Measurements from ENCODE around the gene ABCG5.

The ABCG5 gene

DNA sequence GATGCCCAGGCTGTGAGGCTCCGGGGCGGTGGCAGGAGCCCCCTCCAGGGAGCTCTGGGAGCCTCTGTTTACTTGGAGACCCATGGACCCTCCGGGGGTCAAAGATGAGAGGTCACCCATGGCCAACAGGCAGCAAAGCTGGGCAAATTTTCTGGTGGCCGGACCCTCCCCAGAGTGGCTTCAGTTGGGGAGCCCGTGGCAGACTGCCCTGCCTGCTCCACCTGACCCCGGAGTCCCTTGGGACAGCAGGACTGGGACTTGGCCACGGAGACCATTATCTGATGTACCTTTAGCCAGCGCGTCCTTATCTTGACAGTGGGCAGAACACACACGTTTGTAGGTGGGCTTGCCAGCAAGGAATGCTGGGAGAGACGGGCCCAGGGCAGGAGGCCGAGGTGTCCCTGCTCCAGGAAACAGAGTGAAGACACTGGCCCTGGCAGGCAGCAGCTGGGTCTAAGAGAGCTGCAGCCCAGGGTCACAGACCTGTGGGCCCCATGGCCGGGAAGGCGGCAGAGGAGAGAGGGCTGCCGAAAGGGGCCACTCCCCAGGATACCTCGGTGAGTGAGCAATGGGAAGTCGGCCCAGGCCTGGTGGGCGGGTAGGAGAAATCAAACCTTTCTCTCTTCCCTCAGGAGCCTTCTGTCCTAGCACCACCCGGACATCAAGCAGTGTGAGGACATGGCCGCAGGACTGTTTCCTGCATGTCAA, at the start of gene ABCG5, which contains the start of gene ABCG8:
TSS of gene ABCG5 (minus strand) at position 280 of the 708 bp plus-strand sequence. CDS start at position 120, 160 bp downstream.
TSS of gene ABCG8 (plus strand) at position 412 of the 708 bp plus-strand sequence. CDS start at position 495, 83 bp downstream.
- DNase-seq, result no peak

- no peak for DNase-seq
Observed at GRCh38 chr2:43887176-43887575, 48.5 kb upstream of the ABCG5 start.

- no peak for DNase-seq
Observed at GRCh38 chr2:43885132-43885632, 46.5 kb upstream of the ABCG5 start.

GRCh38 chr2:43884689-43885088, 46.0 kb upstream of the ABCG5 start:
- no peak for DNase-seq

GRCh38 chr2:43882312-43882711, 43.7 kb upstream of the ABCG5 start:
- no peak for DNase-seq

- DNase-seq, result no peak
Observed at GRCh38 chr2:43880952-43881351, 42.3 kb upstream of the ABCG5 start.

DNA sequence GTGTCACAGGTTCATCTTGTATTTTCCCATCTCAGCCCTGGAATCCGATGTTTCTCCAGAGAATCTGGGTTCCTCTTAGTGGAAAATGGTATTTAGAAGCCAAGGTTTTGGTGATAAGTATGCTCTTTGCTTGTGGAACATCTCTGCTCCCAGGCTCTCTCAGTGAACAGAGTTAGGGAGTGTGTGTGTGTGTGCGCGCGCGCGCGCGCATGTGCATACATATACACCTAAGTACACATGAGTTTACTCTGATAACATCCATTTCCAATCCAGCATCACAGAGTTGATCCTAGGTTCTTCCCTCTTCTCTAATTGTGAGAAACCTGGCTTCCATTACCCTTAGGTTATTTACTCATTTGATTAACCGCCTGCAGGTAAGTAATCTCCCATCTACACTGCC, 41.8 kb upstream of the ABCG5 start:
- DNase-seq, result no peak

DNA sequence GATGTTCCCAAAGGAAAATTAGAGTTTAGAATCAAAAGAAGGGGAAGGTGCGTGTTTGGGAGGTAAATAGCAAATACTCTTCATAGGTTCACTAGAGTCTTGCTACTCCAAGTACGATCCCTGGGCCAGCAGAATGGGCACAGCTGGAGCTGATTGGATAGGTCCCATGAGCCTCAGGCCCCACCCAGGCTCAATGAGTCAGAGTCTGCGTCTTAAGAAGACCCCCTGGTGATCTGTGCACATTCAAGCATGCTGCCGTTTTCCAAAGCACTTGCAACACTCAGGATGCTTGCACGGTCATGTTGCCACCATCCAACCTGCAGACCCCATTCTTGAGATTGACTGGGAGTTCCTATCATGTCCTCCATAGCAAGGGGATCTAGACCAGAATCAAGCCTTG, 40.6 kb upstream of the ABCG5 start:
- DNase-seq, result no peak

- peak; percentile 44 to 58 for DNase-seq
Observed at GRCh38 chr2:43877782-43878464, 39.3 kb upstream of the ABCG5 start.

- no peak for DNase-seq
Observed at GRCh38 chr2:43874776-43875451, 36.3 kb upstream of the ABCG5 start.

DNA sequence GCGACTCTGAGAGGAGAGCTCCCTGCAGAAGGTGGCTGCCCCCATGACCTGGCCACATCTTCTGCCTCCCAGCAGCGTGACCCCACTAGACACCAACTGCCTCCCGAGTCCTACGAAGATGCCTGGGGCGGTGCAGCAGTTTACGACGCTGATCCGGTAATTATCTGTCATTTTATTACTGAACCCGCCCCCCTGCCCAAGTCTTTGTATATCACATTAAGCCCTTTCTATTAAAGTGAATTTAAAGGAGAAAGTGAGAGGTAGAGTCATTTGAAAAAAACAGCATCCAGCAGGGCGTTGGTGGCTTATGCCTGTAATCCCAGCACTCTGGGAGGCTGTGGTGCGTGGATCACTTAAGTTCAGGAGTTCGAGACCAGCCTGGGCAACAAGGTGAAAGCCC, 33.5 kb upstream of the ABCG5 start:
- no peak for DNase-seq

DNA sequence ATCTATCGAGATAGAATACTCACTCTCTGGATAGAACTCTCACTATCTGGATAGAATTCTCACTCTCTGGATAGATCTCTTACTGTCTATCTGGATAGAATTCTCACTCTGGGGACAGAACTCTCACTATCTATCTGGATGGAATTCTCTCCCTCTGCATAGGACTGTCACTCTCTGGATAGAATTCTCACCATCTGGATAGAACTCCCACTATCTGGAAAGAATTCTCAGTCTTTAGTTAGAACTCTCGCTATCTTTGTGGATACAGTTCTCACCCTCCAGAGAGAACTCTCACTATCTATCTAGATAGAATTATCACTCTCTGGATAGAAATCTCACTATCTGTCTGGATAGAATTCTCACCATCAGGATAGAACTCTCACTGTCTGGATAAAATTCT, 16.7 kb upstream of the ABCG5 start:
- no peak for DNase-seq

GRCh38 chr2:43854671-43855070, 16.0 kb upstream of the ABCG5 start:
- DNase-seq, result no peak

- DNase-seq, result no peak
Observed at GRCh38 chr2:43853141-43854081, 14.8 kb upstream of the ABCG5 start.

DNA sequence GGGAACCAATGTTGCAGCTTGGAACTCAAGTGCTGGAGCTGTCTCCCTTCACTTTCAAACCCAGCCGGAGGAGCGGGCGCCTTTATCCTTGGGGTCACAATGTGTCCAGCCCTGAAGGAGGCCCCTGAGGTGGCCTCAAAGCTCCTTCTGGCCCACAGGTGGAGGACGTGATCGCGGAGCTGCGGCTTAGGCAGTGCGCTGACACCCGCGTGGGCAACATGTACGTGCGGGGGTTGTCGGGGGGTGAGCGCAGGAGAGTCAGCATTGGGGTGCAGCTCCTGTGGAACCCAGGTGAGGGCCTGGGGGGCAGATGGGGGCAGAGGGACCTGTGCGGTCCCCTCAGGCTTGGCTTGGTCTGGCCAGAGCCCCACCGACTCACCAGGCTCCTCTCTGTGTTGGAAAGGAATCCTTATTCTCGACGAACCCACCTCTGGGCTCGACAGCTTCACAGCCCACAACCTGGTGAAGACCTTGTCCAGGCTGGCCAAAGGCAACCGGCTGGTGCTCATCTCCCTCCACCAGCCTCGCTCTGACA, 13.6 kb upstream of the ABCG5 start:
- DNase-seq, result no peak

GRCh38 chr2:43851011-43851980, 12.7 kb upstream of the ABCG5 start:
- no peak for DNase-seq

GRCh38 chr2:43848214-43848613, 9.6 kb upstream of the ABCG5 start:
- DNase-seq, result no peak

- no peak for DNase-seq
Observed at GRCh38 chr2:43846140-43846793, 7.6 kb upstream of the ABCG5 start.

DNA sequence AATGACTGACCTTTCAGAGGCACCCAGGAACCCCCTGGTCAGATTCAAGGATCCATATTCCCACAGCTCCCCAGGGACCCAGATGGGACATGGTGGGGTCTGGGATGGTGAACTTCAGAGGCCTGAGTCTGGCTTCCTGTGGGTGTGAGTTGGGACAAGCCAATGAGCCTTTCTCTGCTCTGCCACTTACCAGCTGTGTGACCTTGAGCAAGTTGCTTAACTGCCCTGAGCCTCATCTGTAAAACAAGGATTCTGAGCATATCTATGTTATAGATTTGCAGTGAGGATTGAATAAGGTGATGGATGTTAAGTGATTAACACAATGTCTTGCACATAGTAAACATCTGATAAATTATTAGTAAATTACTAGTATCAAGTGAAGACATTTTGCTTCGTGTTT, 6.5 kb upstream of the ABCG5 start:
- DNase-seq, result no peak

- DNase-seq, result no peak
Observed at GRCh38 chr2:43842866-43843226, 4.2 kb upstream of the ABCG5 start.
